HFF-Myc (cell line): ENCODE measurements around the gene FHAD1.

Source experiments
- DNase-seq: peaks from one replicate; pipeline ENCODE4 v3.0.0-alpha.2; 2011; ENCODE audit warnings: low read depth; ENCODE audit errors: extremely low read depth
- H3K4me3 ChIP-seq: replicated peaks from 2 replicates; pipeline ENCODE4 v1.5.1; 2011; ENCODE audit warnings: low read depth, mild to moderate bottlenecking, control low read depth, low read length
- TF ChIP-seq, protein P1 (sequence below): IDR thresholded peaks from 2 replicates; pipeline ENCODE4 v1.5.1; 2012; ENCODE audit warnings: mild to moderate bottlenecking, low read depth, low read length, control low read depth; ENCODE audit errors: missing control alignments

FHAD1 gene

GRCh38 chr1:15362096-15362736 is 115.2 kb downstream of the FHAD1 start:
- no peak for DNase-seq
- no peak overlapping the region for H3K4me3 ChIP-seq
- TF ChIP-seq, protein P1, sequence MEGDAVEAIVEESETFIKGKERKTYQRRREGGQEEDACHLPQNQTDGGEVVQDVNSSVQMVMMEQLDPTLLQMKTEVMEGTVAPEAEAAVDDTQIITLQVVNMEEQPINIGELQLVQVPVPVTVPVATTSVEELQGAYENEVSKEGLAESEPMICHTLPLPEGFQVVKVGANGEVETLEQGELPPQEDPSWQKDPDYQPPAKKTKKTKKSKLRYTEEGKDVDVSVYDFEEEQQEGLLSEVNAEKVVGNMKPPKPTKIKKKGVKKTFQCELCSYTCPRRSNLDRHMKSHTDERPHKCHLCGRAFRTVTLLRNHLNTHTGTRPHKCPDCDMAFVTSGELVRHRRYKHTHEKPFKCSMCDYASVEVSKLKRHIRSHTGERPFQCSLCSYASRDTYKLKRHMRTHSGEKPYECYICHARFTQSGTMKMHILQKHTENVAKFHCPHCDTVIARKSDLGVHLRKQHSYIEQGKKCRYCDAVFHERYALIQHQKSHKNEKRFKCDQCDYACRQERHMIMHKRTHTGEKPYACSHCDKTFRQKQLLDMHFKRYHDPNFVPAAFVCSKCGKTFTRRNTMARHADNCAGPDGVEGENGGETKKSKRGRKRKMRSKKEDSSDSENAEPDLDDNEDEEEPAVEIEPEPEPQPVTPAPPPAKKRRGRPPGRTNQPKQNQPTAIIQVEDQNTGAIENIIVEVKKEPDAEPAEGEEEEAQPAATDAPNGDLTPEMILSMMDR: no peak

DNA sequence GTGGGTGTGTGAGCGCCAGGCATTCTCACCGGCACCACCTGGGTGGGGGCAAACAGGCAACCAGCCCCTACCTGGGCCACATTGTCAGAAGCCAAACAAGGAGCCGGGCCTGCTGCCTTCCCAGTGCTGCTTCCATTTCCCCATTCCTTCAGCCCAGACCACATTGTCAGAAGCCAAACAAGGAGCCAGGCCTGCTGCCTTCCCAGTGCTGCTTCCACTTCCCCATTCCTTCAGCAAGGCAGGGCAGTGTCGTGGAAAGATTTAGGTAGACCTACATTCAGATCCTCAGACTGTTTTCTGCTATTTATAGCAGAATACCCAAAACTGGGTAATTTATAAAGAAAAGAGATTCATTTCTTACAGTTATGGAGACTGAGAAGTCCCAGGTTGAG is 115.7 kb downstream of the FHAD1 start:
- TF ChIP-seq, protein P1: no peak
- DNase-seq: no peak
- no peak overlapping the region for H3K4me3 ChIP-seq

DNA sequence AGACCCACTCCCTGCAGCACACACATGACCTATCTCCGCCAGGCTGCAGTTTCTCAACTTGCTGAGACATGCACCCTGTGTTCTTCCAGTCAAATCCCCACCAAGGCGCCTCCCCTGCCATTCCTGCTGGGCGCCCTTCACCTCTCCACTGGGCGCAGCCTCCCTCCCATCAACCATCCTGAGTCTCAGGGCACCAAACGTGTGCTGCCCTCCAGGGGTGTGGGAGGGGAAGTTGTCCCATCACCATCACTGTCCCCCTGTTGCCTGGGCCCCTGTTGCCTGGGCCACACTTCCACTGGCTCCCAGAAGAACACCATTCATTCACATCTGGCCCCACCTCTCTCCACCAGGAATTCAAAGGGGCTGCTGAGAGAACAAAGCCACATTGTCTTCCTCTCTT is 117.7 kb downstream of the FHAD1 start:
- DNase-seq: no peak
- TF ChIP-seq, protein P1: no peak

DNA sequence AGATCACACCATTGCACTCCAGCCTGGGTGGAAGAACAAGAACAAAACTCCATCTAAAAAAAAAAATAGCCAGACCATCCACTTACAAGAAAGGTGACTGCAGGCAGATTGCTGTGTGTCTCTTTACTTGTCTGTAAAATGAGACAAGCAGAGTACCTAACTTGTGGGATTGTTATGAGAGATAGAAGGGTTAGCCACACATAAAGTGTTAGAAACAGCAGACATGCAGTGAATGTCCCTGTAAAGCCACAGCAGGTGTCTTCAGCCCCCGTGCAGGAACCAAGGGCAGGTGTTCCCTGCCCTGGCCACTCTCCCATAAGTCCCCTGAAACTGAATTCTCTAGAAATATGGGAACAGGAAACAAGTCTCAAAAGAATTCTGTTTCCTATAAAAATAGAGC is 121.9 kb downstream of the FHAD1 start:
- no peak overlapping the region for H3K4me3 ChIP-seq
- TF ChIP-seq, protein P1: no peak
- DNase-seq: no peak

More for the DNA sequence above, 117.7 kb downstream of the FHAD1 start:
- H3K4me3 ChIP-seq: no peak overlapping the region

GRCh38 chr1:15370268-15370667 is 123.2 kb downstream of the FHAD1 start:
- DNase-seq: no peak
- TF ChIP-seq, protein P1: no peak
- H3K4me3 ChIP-seq: no peak overlapping the region

DNA sequence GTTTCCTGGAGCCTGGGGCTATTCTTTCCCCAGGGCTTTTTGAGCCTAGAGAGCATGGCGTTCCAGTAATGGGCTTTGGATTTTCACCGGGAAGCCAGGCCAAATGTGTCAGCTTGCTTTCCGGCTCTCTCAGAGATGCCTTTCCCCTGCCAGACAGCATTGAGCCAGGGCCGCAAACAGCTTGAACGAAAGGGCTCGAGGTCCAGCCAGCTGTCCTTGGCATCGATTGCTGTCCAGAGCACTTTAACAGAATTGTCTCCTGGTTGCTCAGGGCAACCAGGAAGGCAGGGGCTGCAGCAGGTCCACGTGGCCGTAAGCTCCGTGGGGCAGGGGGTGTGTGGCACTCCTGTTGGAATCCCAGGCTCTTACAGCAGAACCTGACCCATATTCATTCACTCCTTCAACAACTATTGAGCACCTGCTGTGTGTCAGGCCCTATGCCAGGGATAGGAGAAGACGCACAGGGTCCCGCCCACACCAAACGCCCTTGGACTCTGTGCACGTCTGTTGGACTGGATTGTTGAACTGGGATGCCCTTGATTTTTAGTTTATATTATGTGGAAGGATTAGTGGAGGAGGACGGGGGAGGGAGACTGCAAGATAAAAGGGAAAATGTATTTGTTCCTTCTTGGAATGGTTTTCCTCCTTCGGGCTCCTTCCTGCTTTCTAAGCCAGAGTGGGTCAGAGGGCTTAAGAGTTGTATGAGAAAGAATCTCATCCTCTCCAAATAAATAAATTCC is 123.9 kb downstream of the FHAD1 start:
- DNase-seq: no peak

More for the DNA sequence above, 123.9 kb downstream of the FHAD1 start:
- TF ChIP-seq, protein P1: no peak
- no peak overlapping the region for H3K4me3 ChIP-seq
